ENCODE data around the gene PHAX.
"Not testable (repeated sequence)": the region's sequence is repeated elsewhere in the genome, so short reads cannot be mapped to it uniquely, and the experiment has no call there.

The PHAX gene

DNA sequence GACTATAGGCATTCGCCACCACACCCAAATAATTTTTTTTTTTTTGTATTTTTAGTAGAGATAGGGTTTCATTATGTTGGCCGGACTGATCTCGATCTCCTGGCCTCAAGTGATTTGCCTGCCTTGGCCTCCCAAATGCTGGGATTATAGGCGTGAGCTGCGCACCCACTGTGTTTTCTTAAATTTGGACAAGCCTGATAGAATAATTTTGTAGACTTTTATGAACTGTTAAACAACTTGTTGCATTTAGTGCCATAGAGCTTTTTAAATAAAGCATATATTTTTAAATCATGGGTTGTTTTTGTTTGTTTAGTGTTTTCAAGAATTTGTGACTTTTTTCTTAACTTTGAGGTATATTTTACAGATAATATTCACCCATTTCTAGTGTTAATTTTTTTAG is 4.8 kb downstream of the PHAX start:
- DNase-seq, result no peak

- no peak for DNase-seq
Observed at GRCh38 chr5:126610160-126610559, 9.4 kb downstream of the PHAX start.

- no peak for DNase-seq
Observed at GRCh38 chr5:126610616-126611015, 9.9 kb downstream of the PHAX start.

GRCh38 chr5:126613941-126614592 is 13.3 kb downstream of the PHAX start:
- DNase-seq, result no peak

- no peak for DNase-seq
Observed at GRCh38 chr5:126615286-126615685, 14.5 kb downstream of the PHAX start.

GRCh38 chr5:126617603-126618002 is 16.9 kb downstream of the PHAX start:
- DNase-seq, result not testable (repeated sequence)

- DNase-seq, result no peak
Observed at GRCh38 chr5:126619781-126620180, 19.0 kb downstream of the PHAX start.

DNA sequence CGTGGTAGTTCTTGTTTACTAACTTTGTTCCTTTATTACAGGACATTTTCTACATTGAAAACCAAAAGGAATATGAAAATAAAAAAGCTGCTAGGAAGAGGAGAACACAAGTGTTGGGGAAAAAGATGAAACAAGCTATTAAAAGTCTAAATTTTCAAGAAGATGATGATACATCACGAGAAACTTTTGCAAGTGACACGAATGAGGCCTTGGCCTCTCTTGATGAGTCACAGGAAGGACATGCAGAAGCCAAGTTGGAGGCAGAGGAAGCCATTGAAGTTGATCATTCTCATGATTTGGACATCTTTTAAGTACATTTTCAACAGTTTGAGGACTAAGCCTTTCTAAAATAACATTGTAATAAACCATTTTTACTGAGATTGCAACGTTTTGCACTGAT is 23.8 kb downstream of the PHAX start:
- DNase-seq, result no peak

- DNase-seq, result no peak
Observed at GRCh38 chr5:126628102-126628501, 27.4 kb downstream of the PHAX start.

- no peak for DNase-seq
Observed at GRCh38 chr5:126631920-126632319, 31.2 kb downstream of the PHAX start.

GRCh38 chr5:126633552-126633951 is 32.8 kb downstream of the PHAX start:
- DNase-seq, result no peak

GRCh38 chr5:126635585-126635984 is 34.8 kb downstream of the PHAX start:
- no peak for DNase-seq

DNA sequence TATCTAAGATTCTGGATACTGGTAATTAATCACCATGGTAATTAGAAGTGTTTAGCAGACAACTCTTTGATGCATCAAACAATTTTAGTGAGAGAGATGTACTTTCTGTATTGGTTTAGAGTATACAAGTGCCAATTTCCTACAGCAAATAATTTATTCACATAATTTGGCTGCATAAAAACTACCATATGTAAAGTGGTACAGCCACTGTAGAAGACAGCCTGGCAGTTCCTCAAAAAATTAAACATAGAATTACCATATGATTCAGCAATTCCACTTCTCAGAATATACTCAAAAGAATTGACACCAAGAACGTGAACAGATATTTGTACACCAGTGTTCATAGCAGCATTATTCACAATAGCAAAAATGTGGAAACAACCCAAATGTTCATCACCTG is 36.2 kb downstream of the PHAX start:
- no peak for DNase-seq

- DNase-seq, result no peak
Observed at GRCh38 chr5:126640866-126641265, 40.1 kb downstream of the PHAX start.

DNA sequence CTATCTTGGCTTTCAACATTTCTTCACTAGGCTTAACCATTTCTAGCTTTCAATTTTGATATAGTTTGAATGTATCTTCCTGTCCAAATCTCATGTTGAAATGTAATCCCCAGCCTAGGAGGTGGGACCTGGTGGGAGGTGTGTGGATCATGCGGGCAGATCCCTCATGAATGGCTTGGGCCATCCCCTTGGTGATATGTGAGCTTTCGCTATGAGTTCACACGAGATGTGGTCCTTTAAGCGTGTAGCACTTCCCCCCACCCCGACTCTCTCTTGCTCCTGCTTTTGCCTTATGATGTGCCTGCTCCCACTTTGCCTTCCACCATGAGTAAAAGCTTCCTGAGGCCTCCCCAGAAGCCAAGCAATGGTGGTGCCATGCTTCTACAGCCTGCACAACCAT is 40.6 kb downstream of the PHAX start:
- no peak for DNase-seq

DNA sequence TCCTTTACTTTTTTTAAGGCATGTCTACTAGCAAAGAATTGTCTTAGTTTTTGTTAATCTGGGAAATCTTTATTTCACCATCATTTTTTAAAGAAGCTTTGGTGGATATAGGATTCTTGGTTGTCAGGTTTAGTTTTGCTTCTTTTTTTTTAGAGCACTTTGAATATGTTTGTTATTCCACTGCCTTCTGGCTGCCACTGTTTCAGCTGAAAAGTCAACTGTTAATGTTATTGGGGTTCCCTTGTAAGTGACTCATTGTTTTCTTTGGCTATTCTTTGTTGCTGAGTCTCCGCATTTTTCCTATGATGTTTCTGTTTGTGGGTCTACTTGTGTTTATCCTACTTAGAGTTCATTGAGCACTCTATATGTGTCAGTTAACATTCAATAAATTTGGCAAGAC is 44.4 kb downstream of the PHAX start:
- DNase-seq, result no peak

DNA sequence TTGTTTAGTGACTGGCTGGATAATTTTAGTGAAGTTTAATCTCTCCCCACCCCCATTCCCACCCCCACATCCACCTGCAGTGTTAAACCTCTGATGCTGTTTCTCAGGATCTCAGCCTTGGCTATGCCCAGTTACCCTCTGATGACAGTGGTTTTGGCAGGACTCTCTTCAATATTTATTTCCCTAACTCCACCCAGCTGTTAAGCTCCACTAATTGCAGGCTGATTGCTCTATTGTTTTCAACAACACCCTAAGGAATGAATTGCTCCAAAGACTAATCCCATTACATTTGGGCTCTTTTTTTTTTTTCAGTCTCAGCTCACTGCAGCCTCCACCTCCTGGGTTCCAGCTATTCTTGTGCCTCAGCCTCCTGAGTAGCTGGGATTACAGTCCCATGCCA is 46.3 kb downstream of the PHAX start:
- DNase-seq, result no peak

DNA sequence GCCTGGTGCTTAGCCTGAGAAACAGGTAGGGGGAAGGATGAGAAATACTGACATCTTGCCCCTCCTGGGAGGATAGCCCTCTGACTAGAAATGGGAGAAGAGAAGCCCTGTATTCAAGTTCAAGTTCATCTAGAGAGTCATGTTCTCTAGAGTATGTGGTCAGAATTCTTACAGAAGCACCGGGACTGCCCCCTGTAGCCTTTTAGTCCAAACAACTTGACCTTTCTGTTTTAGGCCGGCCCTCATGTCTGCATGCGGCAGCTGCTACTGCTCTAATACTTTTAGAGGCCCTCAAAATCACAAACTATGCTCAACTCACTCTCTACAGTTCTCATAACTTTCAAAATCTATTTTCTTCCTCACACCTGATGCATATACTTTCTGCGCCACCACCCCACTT is 47.7 kb downstream of the PHAX start:
- no peak for DNase-seq

GRCh38 chr5:126649057-126649456 is 48.3 kb downstream of the PHAX start:
- DNase-seq, result not testable (repeated sequence)

DNA sequence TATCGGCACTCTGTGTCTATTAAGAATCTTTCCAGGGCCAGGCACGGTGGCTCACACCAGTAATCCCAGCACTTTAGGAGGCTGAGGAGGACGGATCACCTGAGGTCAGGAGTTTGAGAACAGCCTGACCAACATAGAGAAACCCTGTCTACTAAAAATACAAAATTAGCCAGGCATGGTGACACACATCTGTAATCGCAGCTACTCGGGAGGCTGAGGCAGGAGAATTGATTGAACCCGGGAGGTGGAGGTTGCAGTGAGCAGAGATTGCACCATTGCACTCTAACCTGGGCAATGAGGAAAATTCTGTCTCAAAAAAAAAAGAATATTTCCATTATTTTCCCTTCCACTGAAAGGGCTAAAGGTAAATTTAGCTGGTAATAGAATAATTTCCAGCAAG is 49.0 kb downstream of the PHAX start:
- not testable (repeated sequence) for DNase-seq

DNA sequence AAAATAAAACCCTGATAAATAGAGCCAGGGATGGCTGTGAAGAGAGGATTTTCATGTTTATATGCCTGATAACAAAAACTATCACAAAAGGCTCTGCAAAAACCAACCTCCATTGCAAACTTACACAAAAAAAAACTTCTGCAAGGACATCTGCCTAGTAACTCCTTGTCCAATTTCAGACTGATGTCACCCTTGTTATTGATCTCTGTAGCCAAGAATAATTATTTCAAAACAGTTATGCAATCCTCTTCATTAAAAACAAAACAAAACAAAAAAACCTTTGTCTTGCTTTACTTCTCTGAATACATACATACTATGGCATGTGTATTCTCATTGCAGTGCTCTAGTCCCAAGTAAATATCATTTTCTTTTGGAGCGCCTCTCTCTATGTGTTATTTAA is 49.7 kb downstream of the PHAX start:
- DNase-seq, result no peak

DNA sequence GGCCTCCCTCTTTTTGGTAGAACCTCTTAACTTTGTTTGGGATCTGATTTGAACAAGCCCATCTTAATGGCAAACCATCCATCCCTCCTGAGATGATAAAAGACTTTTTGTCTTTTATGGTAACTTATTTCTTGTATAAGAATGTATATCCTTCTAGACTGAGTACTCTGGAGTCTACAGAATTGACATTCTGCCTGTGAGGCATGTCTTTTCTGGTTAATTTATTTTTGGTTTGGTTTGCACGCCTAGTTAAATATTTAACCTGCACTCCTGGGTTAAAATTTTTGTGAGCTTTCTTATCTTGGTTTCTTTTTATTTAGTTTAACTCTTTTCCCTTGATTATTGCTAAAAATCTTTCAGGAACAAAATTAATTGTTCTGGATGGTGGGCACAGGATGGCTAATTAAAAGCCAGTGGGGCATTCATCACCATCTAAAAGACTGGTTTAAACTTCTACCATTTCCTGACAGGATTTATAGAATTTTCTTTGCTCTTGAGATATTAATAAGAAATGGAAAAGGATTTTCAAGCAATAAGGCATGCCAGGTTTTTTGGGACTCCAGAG is 50.3 kb downstream of the PHAX start:
- DNase-seq, result no peak

DNA sequence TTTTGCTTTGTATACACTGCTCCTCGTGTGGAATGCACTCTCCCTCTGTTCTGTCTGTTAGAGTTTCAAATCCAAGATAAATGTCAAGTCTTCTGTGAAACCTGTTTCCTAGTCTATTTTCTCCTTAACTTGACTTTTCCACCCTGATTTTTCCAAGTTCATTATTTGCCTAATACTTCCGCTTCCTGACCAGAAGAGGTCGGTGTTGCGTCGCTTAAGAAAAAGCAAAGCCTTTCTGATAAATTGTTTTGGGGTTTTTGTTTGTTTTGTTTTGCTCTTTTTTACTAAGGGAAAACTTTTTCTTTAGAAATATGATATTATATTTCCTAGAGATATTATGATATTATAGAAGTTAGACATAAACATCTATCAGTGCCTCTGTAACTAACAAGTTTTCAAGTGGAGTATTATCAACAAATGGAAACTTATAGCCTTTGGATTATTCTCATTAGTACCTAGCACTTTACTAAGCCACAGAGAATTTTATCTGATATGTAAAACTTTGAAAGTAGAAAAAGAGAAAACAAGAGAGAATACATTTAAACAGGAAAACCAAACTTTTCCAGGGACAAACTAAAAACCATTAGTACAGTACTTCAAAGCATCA is 55.8 kb downstream of the PHAX start:
- DNase-seq, result peak; percentile 15

DNA sequence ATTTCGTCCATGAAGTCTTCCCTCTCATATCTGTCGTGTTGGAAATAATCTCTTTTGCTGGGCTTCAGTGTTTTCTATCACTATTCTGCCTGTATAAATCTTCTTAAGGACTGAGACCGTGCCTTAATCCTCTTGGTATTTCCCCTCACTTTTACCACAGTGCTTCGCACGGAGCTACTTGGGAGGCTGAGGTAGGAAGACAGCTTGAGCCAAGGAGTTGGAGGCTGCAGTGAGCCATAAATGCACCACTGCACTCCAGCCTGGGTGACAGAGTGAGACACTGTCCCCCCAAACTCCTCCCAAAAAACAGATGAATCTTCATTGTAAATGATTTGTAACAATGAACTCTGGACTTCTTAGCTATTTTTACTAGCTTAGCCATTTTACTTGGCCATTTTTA is 57.8 kb downstream of the PHAX start:
- no peak for DNase-seq
